Esophagus muscularis mucosa (tissue), 4 donors: ENCODE data around the gene TEX261. TPM values are rescaled to one million over a fixed set of nuclear protein-coding genes. Genes with fewer than 3 reads are reported as not detected.

Experiments
- DNase-seq: peaks from one replicate; pipeline ENCODE4 v3.0.0-alpha.2; 2017; ENCODE audit errors: extremely low spot score
- H3K27ac ChIP-seq, 4 donors: fragments of 200-600 bp; sonication (generic); replicated peaks in 1 of 4; 1 replicate in 3 of 4; 2 replicates in 1 of 4; pipeline ENCODE4 v1.5.1; 2016 to 2019; ENCODE audit warnings: mild to moderate bottlenecking in 1 of 4
- H3K27me3 ChIP-seq, 4 donors: fragments of 200-600 bp; sonication (generic); one replicate each; pipeline versions ENCODE4 v1.5.1 to v1.6.0; 2016 to 2019
- H3K36me3 ChIP-seq, 4 donors: fragments of 200-600 bp; sonication (generic); one replicate each; pipeline ENCODE4 v1.5.1; 2016 to 2019
- H3K4me1 ChIP-seq, 4 donors: fragments of 200-600 bp; sonication (generic); one replicate each; pipeline ENCODE4 v1.5.1; 2016 to 2019
- H3K4me3 ChIP-seq, 4 donors: fragments of 200-600 bp; sonication (generic); 1 replicate in 2 of 4; 2 replicates in 2 of 4; pipeline ENCODE4 v1.5.1; 2016 to 2019; ENCODE audit warnings: mild to moderate bottlenecking in 4 of 4, moderate library complexity in 1 of 4
- H3K9me3 ChIP-seq, 4 donors: fragments of 200-600 bp; sonication (generic); 1 replicate in 3 of 4; 2 replicates in 1 of 4; pipeline ENCODE4 v1.5.1; 2016 to 2019
- CTCF ChIP-seq, 3 experiments: fragments of 200-600 bp in 2 of 3; fragments of 450-650 bp in 1 of 3; sonication (generic) in 2 of 3; IDR thresholded peaks; one replicate each; pipeline ENCODE4 v1.5.1; 2017 to 2019; ENCODE audit warnings: antibody characterized with exemption in 3 of 3, mild to moderate bottlenecking in 2 of 3, moderate library complexity in 1 of 3
- EP300 ChIP-seq: sonication (generic); formaldehyde crosslinking; IDR thresholded peaks from one replicate; pipeline ENCODE4 v1.6.1; 2017; ENCODE audit warnings: antibody characterized with exemption
- POLR2A ChIP-seq: fragments of 450-650 bp; IDR thresholded peaks from one replicate; pipeline ENCODE4 v1.6.1; 2017; ENCODE audit warnings: antibody characterized with exemption, moderate library complexity, mild to moderate bottlenecking, low read depth
- POLR2AphosphoS5 ChIP-seq, 2 donors: sonication (generic); formaldehyde crosslinking; IDR thresholded peaks; one replicate each; pipeline ENCODE4 v1.6.1; 2017; ENCODE audit warnings: antibody characterized with exemption in 2 of 2
- WGBS: methylation state at CpG from one replicate; pipeline ENCODE4 v1.1.5; 2018; 5-methylcytosine and 5-hydroxymethylcytosine counted together
- intact Hi-C: fragments of 100-400 bp; cut with DNase I; formaldehyde crosslinking; loops from one replicate; pipeline ENCODE4 v1.15.1; 2023
- total RNA-seq, 4 donors: library from RNA; depleted of rRNA; stranded (reverse); fragments of >200 nt; gene quantifications; one replicate each; pipeline versions ENCODE4 v1.1.0 to v1.2.1, GENCODE V29; 2016

TEX261 gene
- total RNA-seq, 4 donors from 2014 or later: 21.6 to 37.7 (median 33.3) TPM

- intact Hi-C loops: no loop called here
- DNase-seq: peak; percentile 78
- 72% methylated on average over 4 of the region's 4 CpGs for WGBS
- H3K4me3 ChIP-seq: no peak overlapping the region
- TF ChIP-seq CTCF (IDR thresholded peaks at IDR 0.05): no peak
- TF ChIP-seq EP300: no peak
- no peak for TF ChIP-seq POLR2A
- no peak for TF ChIP-seq POLR2AphosphoS5 (IDR thresholded peaks at IDR 0.05)
- H3K4me1 ChIP-seq: peaks cover 6 to 13% (median 10%) of the 10 kb centered on the region in 4 donors
- H3K9me3 ChIP-seq: no peaks in the 10 kb centered on the region
- peaks cover 0 to 39% (median 3%) of the 10 kb centered on the region in 4 donors for H3K27me3 ChIP-seq
- H3K36me3 ChIP-seq: no peaks in the 10 kb centered on the region
- H3K27ac ChIP-seq: no peak overlapping the region
Observed at GRCh38 chr2:70966681-70967080, 28.0 kb downstream of the TEX261 start.

GRCh38 chr2:70965506-70965905, 29.2 kb downstream of the TEX261 start:
- Histone ChIP-seq H3K27me3 (peaks cover 0 to 50% (median 3%) of the 10 kb centered on the region in 4 donors), H3K9me3 (no peaks in the 10 kb centered on the region), H3K4me3 (peak overlapping the region; percentile 54 to 64 (median 57)), H3K27ac (no peak overlapping the region), H3K36me3 (no peaks in the 10 kb centered on the region), H3K4me1 (peaks cover 6 to 13% (median 10%) of the 10 kb centered on the region in 4 donors)
- TF ChIP-seq POLR2AphosphoS5 (IDR thresholded peaks at IDR 0.05) (no peak), EP300 (no peak), CTCF (IDR thresholded peaks at IDR 0.05) (no peak), POLR2A (no peak)
- DNase-seq: no peak
- 70% methylated on average over 14 of the region's 14 CpGs for WGBS
- intact Hi-C loops: loop anchor here (2.0 kb wide), 1 partner anchor 35 kb away; no protein-coding TSS in a partner anchor

- Histone ChIP-seq H3K4me1 (peaks cover 6 to 13% (median 10%) of the 10 kb centered on the region in 4 donors), H3K4me3 (peak overlapping the region; percentile 54 to 64 (median 57)), H3K9me3 (no peaks in the 10 kb centered on the region), H3K27ac (no peak overlapping the region), H3K36me3 (no peaks in the 10 kb centered on the region), H3K27me3 (peaks cover 0 to 58% (median 3%) of the 10 kb centered on the region in 4 donors)
- 7% methylated on average over 47 of the region's 59 CpGs for WGBS
- intact Hi-C loops: loop anchor here (2.0 kb wide), 1 partner anchor 36 kb away; no protein-coding TSS in a partner anchor
- DNase-seq: peak; percentile 93
- TF ChIP-seq CTCF (IDR thresholded peaks at IDR 0.05) (peak; percentile 70 to 84 (median 75)), EP300 (no peak), POLR2A (no peak), POLR2AphosphoS5 (IDR thresholded peaks at IDR 0.05) (peak in 1 of 2 donors; percentile 62)
Observed at GRCh38 chr2:70964596-70965386, 29.9 kb downstream of the TEX261 start.

GRCh38 chr2:70964133-70964532, 30.5 kb downstream of the TEX261 start:
- no peaks in the 10 kb centered on the region for H3K36me3 ChIP-seq
- H3K4me1 ChIP-seq: peaks cover 6 to 13% (median 10%) of the 10 kb centered on the region in 4 donors
- H3K27me3 ChIP-seq: peaks cover 0 to 64% (median 5%) of the 10 kb centered on the region in 4 donors
- H3K27ac ChIP-seq: no peak overlapping the region
- intact Hi-C loops: loop anchor here (2.0 kb wide), 1 partner anchor 37 kb away; no protein-coding TSS in a partner anchor
- no peaks in the 10 kb centered on the region for H3K9me3 ChIP-seq
- 73% methylated on average over 4 of the region's 4 CpGs for WGBS
- no peak for TF ChIP-seq POLR2AphosphoS5 (IDR thresholded peaks at IDR 0.05)
- H3K4me3 ChIP-seq: no peak overlapping the region
- DNase-seq: no peak
